SU-DHL-6 (cell line): ENCODE data around the gene SPTAN1.

Source experiments
- H2AFZ ChIP-seq: fragments of 200-600 bp; sonication (generic); 2 replicates; pipeline ENCODE4 v1.6.1; 2014; ENCODE audit warnings: low read depth, mild to moderate bottlenecking, moderate library complexity, mixed read lengths, antibody characterized with exemption, low read length; ENCODE audit not compliant: severe bottlenecking
- H3F3A ChIP-seq: fragments of 200-600 bp; shearing (Covaris generic); 2 replicates; pipeline ENCODE4 v1.6.0; 2016; ENCODE audit warnings: antibody characterized with exemption, mild to moderate bottlenecking; ENCODE audit not compliant: insufficient read depth
- H3K27ac ChIP-seq: fragments of 200-600 bp; sonication (generic); 2 replicates; pipeline ENCODE4 v1.5.1; 2016; ENCODE audit warnings: low read depth, mild to moderate bottlenecking, low read length, moderate library complexity, mixed read lengths
- H3K27me3 ChIP-seq: fragments of 200-600 bp; sonication (generic), shearing (Covaris generic); 2 replicates; pipeline ENCODE4 v1.6.0; 2014; ENCODE audit warnings: mild to moderate bottlenecking, low read length
- H3K36me3 ChIP-seq: fragments of 200-600 bp; sonication (generic); 2 replicates; pipeline ENCODE4 v1.6.1; 2014; ENCODE audit warnings: mild to moderate bottlenecking, low read length, mixed read lengths
- H3K4me2 ChIP-seq: fragments of 300-600, 200-600 bp; shearing (Covaris generic), sonication (generic); 2 replicates; pipeline ENCODE4 v1.6.0; 2014; ENCODE audit warnings: low read length, low read depth, mild to moderate bottlenecking; ENCODE audit not compliant: poor library complexity, severe bottlenecking
- H3K4me3 ChIP-seq: fragments of 200-600 bp; sonication (generic); 2 replicates; pipeline ENCODE4 v1.5.1; 2014; ENCODE audit warnings: antibody characterized with exemption, low read length, mild to moderate bottlenecking, mixed read lengths; ENCODE audit not compliant: insufficient read depth, poor library complexity, severe bottlenecking
- H3K79me2 ChIP-seq: fragments of 200-600 bp; sonication (generic); 2 replicates; pipeline ENCODE4 v1.6.1; 2014; ENCODE audit warnings: mild to moderate bottlenecking, low read length, moderate library complexity; ENCODE audit not compliant: insufficient read depth
- H3K9ac ChIP-seq: fragments of 200-600 bp; sonication (generic); 2 replicates; pipeline ENCODE4 v1.7.0; 2014; ENCODE audit warnings: mild to moderate bottlenecking, low read length
- H3K9me2 ChIP-seq: fragments of 200-600 bp; sonication (generic); replicated peaks from 2 replicates; pipeline ENCODE4 v1.6.1; 2014; ENCODE audit warnings: low read length; ENCODE audit not compliant: insufficient read depth
- H3K9me3 ChIP-seq: fragments of 200-600 bp; sonication (generic); 2 replicates; pipeline ENCODE4 v1.6.1; 2014; ENCODE audit warnings: low read length, mixed read lengths; ENCODE audit not compliant: insufficient read depth
- H4K20me1 ChIP-seq: fragments of 200-600 bp; sonication (generic); 2 replicates; pipeline ENCODE4 v1.6.1; 2014; ENCODE audit warnings: low read depth, mild to moderate bottlenecking, antibody characterized with exemption, low read length, moderate library complexity, mixed read lengths
- EZH2phosphoT487 ChIP-seq: fragments of 200-600 bp; sonication (generic), shearing (Covaris generic); conservative IDR thresholded peaks from 2 replicates; pipeline ENCODE4 v1.6.1; 2018; ENCODE audit warnings: mild to moderate bottlenecking, antibody characterized with exemption, low read length, moderate library complexity, mixed read lengths
- TF ChIP-seq, protein P1 (sequence below): fragments of 200-600 bp; sonication (generic); IDR thresholded peaks from one replicate; pipeline ENCODE4 v1.5.1; 2017; ENCODE audit warnings: antibody characterized with exemption, mild to moderate bottlenecking, low read length, moderate library complexity; ENCODE audit not compliant: insufficient read depth, poor library complexity, severe bottlenecking

Gene SPTAN1

DNA sequence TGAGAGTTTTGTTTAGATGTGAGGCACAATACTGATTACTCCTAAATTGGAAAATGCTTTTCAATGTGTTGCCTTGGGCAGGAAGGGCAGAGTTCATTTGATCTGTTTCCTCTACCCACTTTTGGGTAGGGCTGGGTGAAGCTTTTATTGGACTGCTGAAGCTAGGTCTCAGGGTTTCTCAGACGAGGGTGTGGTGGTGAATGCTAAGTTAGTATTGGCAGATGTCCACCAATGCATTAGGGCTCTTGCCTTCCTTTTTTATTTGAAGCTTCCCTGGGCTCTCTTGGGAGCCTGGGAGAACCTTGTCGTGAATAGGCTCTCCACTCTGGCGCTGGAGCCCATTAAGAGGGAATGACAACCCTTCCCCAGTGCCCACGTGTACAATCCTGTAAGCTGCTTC, 23.1 kb downstream of the SPTAN1 start:
- no peak overlapping the region for H3K4me3 ChIP-seq
- no peaks in the 10 kb centered on the region for H3K79me2 ChIP-seq
- H2AFZ ChIP-seq = no peak overlapping the region
- H3K27me3 ChIP-seq = no peaks in the 10 kb centered on the region
- H3K9me3 ChIP-seq = no peaks in the 10 kb centered on the region
- 0 out of 2 replicates have a peak, but pooled peaks cover 9% of the 10 kb centered on the region for H3F3A ChIP-seq
- H3K4me2 ChIP-seq = no peak overlapping the region
- no peak overlapping the region for H3K9ac ChIP-seq
- H3K9me2 ChIP-seq = no peaks in the 10 kb centered on the region
- H3K27ac ChIP-seq = no peak overlapping the region
- peaks cover 26% of the 10 kb centered on the region; the same call in 1 of the 2 replicates for H3K36me3 ChIP-seq
- TF ChIP-seq, protein P1, sequence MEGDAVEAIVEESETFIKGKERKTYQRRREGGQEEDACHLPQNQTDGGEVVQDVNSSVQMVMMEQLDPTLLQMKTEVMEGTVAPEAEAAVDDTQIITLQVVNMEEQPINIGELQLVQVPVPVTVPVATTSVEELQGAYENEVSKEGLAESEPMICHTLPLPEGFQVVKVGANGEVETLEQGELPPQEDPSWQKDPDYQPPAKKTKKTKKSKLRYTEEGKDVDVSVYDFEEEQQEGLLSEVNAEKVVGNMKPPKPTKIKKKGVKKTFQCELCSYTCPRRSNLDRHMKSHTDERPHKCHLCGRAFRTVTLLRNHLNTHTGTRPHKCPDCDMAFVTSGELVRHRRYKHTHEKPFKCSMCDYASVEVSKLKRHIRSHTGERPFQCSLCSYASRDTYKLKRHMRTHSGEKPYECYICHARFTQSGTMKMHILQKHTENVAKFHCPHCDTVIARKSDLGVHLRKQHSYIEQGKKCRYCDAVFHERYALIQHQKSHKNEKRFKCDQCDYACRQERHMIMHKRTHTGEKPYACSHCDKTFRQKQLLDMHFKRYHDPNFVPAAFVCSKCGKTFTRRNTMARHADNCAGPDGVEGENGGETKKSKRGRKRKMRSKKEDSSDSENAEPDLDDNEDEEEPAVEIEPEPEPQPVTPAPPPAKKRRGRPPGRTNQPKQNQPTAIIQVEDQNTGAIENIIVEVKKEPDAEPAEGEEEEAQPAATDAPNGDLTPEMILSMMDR = no peak
- no peaks in the 10 kb centered on the region for H4K20me1 ChIP-seq

DNA sequence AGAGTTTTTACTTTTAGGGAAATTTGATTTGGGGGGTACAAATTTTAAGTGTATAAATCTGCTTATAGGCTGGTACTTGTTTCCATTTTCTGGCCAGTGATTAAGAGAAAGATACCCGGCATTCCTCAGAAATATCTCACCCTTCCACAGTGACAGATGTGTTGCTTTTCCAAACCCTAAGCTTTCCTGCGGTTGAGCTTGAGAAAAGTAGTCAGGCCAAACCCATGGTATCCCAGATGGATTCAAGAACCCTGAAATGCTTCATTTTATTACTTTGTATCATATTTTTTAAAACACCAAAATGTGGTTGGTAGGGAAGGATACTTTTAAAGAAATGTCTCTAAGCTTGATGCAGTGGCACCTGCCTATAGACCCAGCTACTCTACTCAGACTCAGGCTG, 23.5 kb downstream of the SPTAN1 start:
- H3K4me2 ChIP-seq = no peak overlapping the region
- TF ChIP-seq, protein P1 = no peak
- no peak for TF ChIP-seq EZH2phosphoT487
- 0 out of 2 replicates have a peak, but pooled peaks cover 9% of the 10 kb centered on the region for H3F3A ChIP-seq
- H3K9ac ChIP-seq = no peak overlapping the region
- H3K36me3 ChIP-seq = peaks cover 28% of the 10 kb centered on the region; the same call in 1 of the 2 replicates
- H3K9me2 ChIP-seq = no peaks in the 10 kb centered on the region
- no peaks in the 10 kb centered on the region for H3K27me3 ChIP-seq
- no peaks in the 10 kb centered on the region for H4K20me1 ChIP-seq
- no peaks in the 10 kb centered on the region for H3K9me3 ChIP-seq
- H2AFZ ChIP-seq = no peak overlapping the region
- H3K4me3 ChIP-seq = no peak overlapping the region
- H3K27ac ChIP-seq = no peak overlapping the region
- H3K79me2 ChIP-seq = no peaks in the 10 kb centered on the region

DNA sequence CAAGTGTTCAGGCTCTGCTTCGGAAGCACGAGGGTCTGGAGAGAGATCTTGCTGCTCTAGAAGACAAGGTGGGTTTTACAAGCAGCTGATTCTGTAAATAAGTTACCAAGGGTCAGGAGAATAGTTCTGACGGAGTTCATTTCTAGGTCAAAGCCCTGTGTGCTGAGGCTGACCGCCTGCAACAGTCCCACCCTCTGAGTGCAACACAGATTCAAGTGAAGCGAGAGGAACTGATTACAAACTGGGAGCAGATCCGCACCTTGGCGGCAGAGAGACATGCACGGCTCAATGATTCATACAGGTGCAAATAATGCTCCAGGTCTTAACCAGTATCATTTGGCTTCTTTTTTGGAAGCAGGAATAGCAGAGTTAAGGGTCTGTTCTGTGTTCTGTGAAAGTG, 24.8 kb downstream of the SPTAN1 start:
- H3K9me3 ChIP-seq = no peaks in the 10 kb centered on the region
- no peak overlapping the region for H3K27ac ChIP-seq
- peaks cover 37% of the 10 kb centered on the region; the same call in 1 of the 2 replicates for H3K36me3 ChIP-seq
- no peak overlapping the region for H3K4me3 ChIP-seq
- 0 out of 2 replicates have a peak, but pooled peaks cover 9% of the 10 kb centered on the region for H3F3A ChIP-seq
- H2AFZ ChIP-seq = no peak overlapping the region
- no peak overlapping the region for H3K9ac ChIP-seq
- H3K9me2 ChIP-seq = no peaks in the 10 kb centered on the region
- no peaks in the 10 kb centered on the region for H4K20me1 ChIP-seq
- TF ChIP-seq EZH2phosphoT487 = no peak
- TF ChIP-seq, protein P1 = no peak
- no peak overlapping the region for H3K4me2 ChIP-seq
- no peaks in the 10 kb centered on the region for H3K27me3 ChIP-seq
- no peaks in the 10 kb centered on the region for H3K79me2 ChIP-seq
